HL-60 (cell line): ENCODE results near the gene SALL1.

Source experiments
- DNase-seq, 2 experiments: peaks; one replicate each; pipeline ENCODE4 v3.0.0-alpha.2; 2010 to 2020; ENCODE audit warnings: low read depth in 1 of 2, low spot score in 1 of 2
- H3K27ac ChIP-seq: fragments of 250-450 bp; sonication (Bioruptor Pico); replicated peaks from 2 replicates; pipeline ENCODE4 v1.5.1; 2020; ENCODE audit warnings: mild to moderate bottlenecking, moderate library complexity
- H3K27me3 ChIP-seq: fragments of 250-450 bp; sonication (Bioruptor Pico); 2 replicates; pipeline ENCODE4 v1.5.1; 2021; ENCODE audit warnings: mild to moderate bottlenecking, moderate library complexity; ENCODE audit not compliant: insufficient read depth, poor library complexity, severe bottlenecking
- H3K4me3 ChIP-seq: replicated peaks from 2 replicates; pipeline ENCODE4 v1.5.1; 2011; ENCODE audit warnings: mild to moderate bottlenecking, control low read depth, low read length; ENCODE audit not compliant: insufficient read depth
- CTCF ChIP-seq: IDR thresholded peaks from one replicate; pipeline ENCODE4 v1.5.1; 2011; ENCODE audit warnings: low read length, control low read depth, inconsistent platforms; ENCODE audit not compliant: insufficient read depth
- GABPA ChIP-seq: IDR thresholded peaks from 2 replicates; pipeline ENCODE4 v1.6.1; 2012; ENCODE audit warnings: low read depth
- POLR2AphosphoS5 ChIP-seq: IDR thresholded peaks from 2 replicates; pipeline ENCODE4 v1.6.1; 2012; ENCODE audit warnings: low read depth
- REST ChIP-seq: IDR thresholded peaks from 2 replicates; pipeline ENCODE4 v1.6.1; 2012; ENCODE audit warnings: low read depth; ENCODE audit not compliant: insufficient replicate concordance
- SPI1 ChIP-seq: IDR thresholded peaks from 2 replicates; pipeline ENCODE4 v1.6.1; 2012; ENCODE audit warnings: low read depth, mild to moderate bottlenecking, borderline replicate concordance

The SALL1 gene

GRCh38 chr16:51149251-51149661 lies 1.8 kb downstream of the SALL1 start:
- Histone ChIP-seq H3K4me3 (no peak overlapping the region), H3K27ac (no peak overlapping the region), H3K27me3 (peaks cover 42% of the 10 kb centered on the region)
- no peak for DNase-seq
- no peak for TF ChIP-seq CTCF
- no peak for TF ChIP-seq REST
- no peak for TF ChIP-seq GABPA
- no peak for TF ChIP-seq SPI1
- TF ChIP-seq POLR2AphosphoS5 = no peak

GRCh38 chr16:51148678-51149228 lies 2.3 kb downstream of the SALL1 start:
- no peak for DNase-seq
- TF ChIP-seq CTCF (no peak), REST (no peak), SPI1 (no peak)
- H3K27me3 ChIP-seq = peaks cover 43% of the 10 kb centered on the region
- no peak overlapping the region for H3K4me3 ChIP-seq
- H3K27ac ChIP-seq = no peak overlapping the region

GRCh38 chr16:51147776-51148677 lies 3.0 kb downstream of the SALL1 start:
- H3K27me3 ChIP-seq = peaks cover 40% of the 10 kb centered on the region
- H3K27ac ChIP-seq = no peak overlapping the region
- no peak overlapping the region for H3K4me3 ChIP-seq
- TF ChIP-seq REST (no peak), GABPA (no peak), SPI1 (no peak), POLR2AphosphoS5 (no peak), CTCF (no peak)
- DNase-seq = no peak
